Measurements from ENCODE around the gene FGF14. TPM values are rescaled to one million over a fixed set of nuclear protein-coding genes. Genes with fewer than 3 reads are reported as not detected.

The FGF14 gene
- total RNA-seq, 1 experiment from 2014 or later: not detected

- Histone ChIP-seq H3K36me3 (ENCODE audit: low read depth, low read length) (no peaks in the 10 kb centered on the region), H3K9me2 (replicated peaks; ENCODE audit: low read length) (no peaks in the 10 kb centered on the region), H3K4me2 (ENCODE audit: low read length) (no peak overlapping the region), H3K9me3 (ENCODE audit: low read length) (no peaks in the 10 kb centered on the region), H3K4me1 (ENCODE audit: insufficient read depth, low read length) (no peaks in the 10 kb centered on the region), H2AFZ (ENCODE audit: low read length) (no peak overlapping the region), H3K9ac (ENCODE audit: low read length) (no peak overlapping the region), H3F3A (ENCODE audit: low read length, unreplicated experiment) (no peaks in the 10 kb centered on the region), H4K20me1 (ENCODE audit: low read length) (no peaks in the 10 kb centered on the region), H3K27ac (ENCODE audit: low read length) (no peak overlapping the region), H3K27me3 (ENCODE audit: low read length) (peaks cover 56% of the 10 kb centered on the region), H3K4me3 (ENCODE audit: low read length) (no peak overlapping the region), H3K79me2 (ENCODE audit: low read length) (no peaks in the 10 kb centered on the region)
- TF ChIP-seq EZH2 (IDR thresholded peaks at IDR 0.05; ENCODE audit: low read length, unreplicated experiment) (no peak), EZH2phosphoT487 (IDR thresholded peaks at IDR 0.05; ENCODE audit: borderline replicate concordance, low read length) (no peak), CTCF (conservative IDR thresholded peaks at IDR 0.05; ENCODE audit: low read depth, low read length) (no peak)
- intact Hi-C loops (cut with micrococcal nuclease): no loop called here
- no TSS peak for BruUV-seq (replicated peaks)
- DNase-seq: no peak
- ChIA-PET CTCF (no interaction called here), POLR2A (ENCODE audit: unreplicated experiment) (no interaction called here)
- no peak for ATAC-seq
Observed at GRCh38 chr13:102132777-102133295, 269.0 kb downstream of the FGF14 start.

- DNase-seq: no peak
- no peak overlapping the region for H3K9ac ChIP-seq (ENCODE audit: low read length)
- BruUV-seq (replicated peaks): no TSS peak
- H3K79me2 ChIP-seq (ENCODE audit: low read length): no peaks in the 10 kb centered on the region
- no peaks in the 10 kb centered on the region for H4K20me1 ChIP-seq (ENCODE audit: low read length)
- no peaks in the 10 kb centered on the region for H3K4me1 ChIP-seq (ENCODE audit: insufficient read depth, low read length)
- CTCF ChIA-PET: no interaction called here
- no peak for TF ChIP-seq EZH2 (IDR thresholded peaks at IDR 0.05; ENCODE audit: low read length, unreplicated experiment)
- no peak for TF ChIP-seq EZH2phosphoT487 (IDR thresholded peaks at IDR 0.05; ENCODE audit: borderline replicate concordance, low read length)
- no peak for TF ChIP-seq CTCF (conservative IDR thresholded peaks at IDR 0.05; ENCODE audit: low read depth, low read length)
- no peak overlapping the region for H2AFZ ChIP-seq (ENCODE audit: low read length)
- no peak for ATAC-seq
- H3K27me3 ChIP-seq (ENCODE audit: low read length): peaks cover 59% of the 10 kb centered on the region
- H3K9me3 ChIP-seq (ENCODE audit: low read length): no peaks in the 10 kb centered on the region
- intact Hi-C loops (cut with micrococcal nuclease): no loop called here
- no peak overlapping the region for H3K4me2 ChIP-seq (ENCODE audit: low read length)
- POLR2A ChIA-PET (ENCODE audit: unreplicated experiment): interaction anchor here (0.6 kb wide), 1 partner anchor 86 kb away, joined by 3 read pairs; no protein-coding TSS in a partner anchor
- H3K27ac ChIP-seq (ENCODE audit: low read length): no peak overlapping the region
- H3F3A ChIP-seq (ENCODE audit: low read length, unreplicated experiment): no peaks in the 10 kb centered on the region
- H3K4me3 ChIP-seq (ENCODE audit: low read length): no peak overlapping the region
- H3K9me2 ChIP-seq (replicated peaks; ENCODE audit: low read length): no peaks in the 10 kb centered on the region
- no peaks in the 10 kb centered on the region for H3K36me3 ChIP-seq (ENCODE audit: low read depth, low read length)
Observed at GRCh38 chr13:102131246-102131645, 270.6 kb downstream of the FGF14 start.

- DNase-seq: no peak
- CTCF ChIA-PET: no interaction called here
Observed at GRCh38 chr13:102128216-102128810, 273.5 kb downstream of the FGF14 start.

More at GRCh38 chr13:102128216-102128810, 273.5 kb downstream of the FGF14 start:
- no peaks in the 10 kb centered on the region for H3F3A ChIP-seq (ENCODE audit: low read length, unreplicated experiment)
- no peak overlapping the region for H2AFZ ChIP-seq (ENCODE audit: low read length)
- no peak overlapping the region for H3K4me3 ChIP-seq (ENCODE audit: low read length)
- no peaks in the 10 kb centered on the region for H3K9me2 ChIP-seq (replicated peaks; ENCODE audit: low read length)
- no peaks in the 10 kb centered on the region for H3K4me1 ChIP-seq (ENCODE audit: insufficient read depth, low read length)
- H3K9me3 ChIP-seq (ENCODE audit: low read length): no peaks in the 10 kb centered on the region
- intact Hi-C loops (cut with micrococcal nuclease): no loop called here
- H3K36me3 ChIP-seq (ENCODE audit: low read depth, low read length): no peaks in the 10 kb centered on the region
- no peak for ATAC-seq
- POLR2A ChIA-PET (ENCODE audit: unreplicated experiment): no interaction called here
- no peak overlapping the region for H3K9ac ChIP-seq (ENCODE audit: low read length)
- TF ChIP-seq CTCF (conservative IDR thresholded peaks at IDR 0.05; ENCODE audit: low read depth, low read length) (no peak), EZH2phosphoT487 (IDR thresholded peaks at IDR 0.05; ENCODE audit: borderline replicate concordance, low read length) (no peak), EZH2 (IDR thresholded peaks at IDR 0.05; ENCODE audit: low read length, unreplicated experiment) (no peak)
- H3K79me2 ChIP-seq (ENCODE audit: low read length): no peaks in the 10 kb centered on the region
- peaks cover 54% of the 10 kb centered on the region for H3K27me3 ChIP-seq (ENCODE audit: low read length)
- BruUV-seq (replicated peaks): no TSS peak
- no peak overlapping the region for H3K4me2 ChIP-seq (ENCODE audit: low read length)
- H4K20me1 ChIP-seq (ENCODE audit: low read length): no peaks in the 10 kb centered on the region
- H3K27ac ChIP-seq (ENCODE audit: low read length): no peak overlapping the region

Data from PC-3 (cell line).